ENCODE data around the gene OR2A2.

DNA sequence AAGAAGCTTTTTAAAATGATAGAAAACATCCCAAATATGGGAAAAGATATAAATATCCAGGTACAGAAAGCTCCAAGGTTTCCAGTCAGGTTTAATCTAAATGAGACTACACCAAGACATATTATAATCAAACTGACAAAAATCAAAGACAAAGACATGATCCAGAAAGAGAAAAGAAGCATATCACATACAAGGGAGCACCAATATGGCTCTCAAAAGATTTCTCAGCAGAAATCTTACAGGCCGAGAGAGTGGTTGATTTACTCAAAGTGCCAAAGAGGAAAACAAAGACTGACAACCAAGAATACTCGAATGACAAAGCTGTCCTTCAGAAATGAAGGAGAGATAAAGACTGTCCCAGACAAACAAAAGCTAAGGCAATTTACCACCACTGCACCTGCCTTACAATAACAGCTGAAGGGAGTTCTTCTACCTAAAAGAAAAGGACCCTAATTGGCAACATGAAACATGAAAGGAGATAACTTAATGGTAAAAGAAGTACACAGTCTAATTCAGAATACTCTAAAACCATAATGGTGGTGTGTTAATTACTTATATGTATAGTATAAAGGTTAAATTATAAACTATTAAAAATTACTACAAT lies 38.9 kb downstream of the OR2A2 start:
- TF ChIP-seq, protein P1, sequence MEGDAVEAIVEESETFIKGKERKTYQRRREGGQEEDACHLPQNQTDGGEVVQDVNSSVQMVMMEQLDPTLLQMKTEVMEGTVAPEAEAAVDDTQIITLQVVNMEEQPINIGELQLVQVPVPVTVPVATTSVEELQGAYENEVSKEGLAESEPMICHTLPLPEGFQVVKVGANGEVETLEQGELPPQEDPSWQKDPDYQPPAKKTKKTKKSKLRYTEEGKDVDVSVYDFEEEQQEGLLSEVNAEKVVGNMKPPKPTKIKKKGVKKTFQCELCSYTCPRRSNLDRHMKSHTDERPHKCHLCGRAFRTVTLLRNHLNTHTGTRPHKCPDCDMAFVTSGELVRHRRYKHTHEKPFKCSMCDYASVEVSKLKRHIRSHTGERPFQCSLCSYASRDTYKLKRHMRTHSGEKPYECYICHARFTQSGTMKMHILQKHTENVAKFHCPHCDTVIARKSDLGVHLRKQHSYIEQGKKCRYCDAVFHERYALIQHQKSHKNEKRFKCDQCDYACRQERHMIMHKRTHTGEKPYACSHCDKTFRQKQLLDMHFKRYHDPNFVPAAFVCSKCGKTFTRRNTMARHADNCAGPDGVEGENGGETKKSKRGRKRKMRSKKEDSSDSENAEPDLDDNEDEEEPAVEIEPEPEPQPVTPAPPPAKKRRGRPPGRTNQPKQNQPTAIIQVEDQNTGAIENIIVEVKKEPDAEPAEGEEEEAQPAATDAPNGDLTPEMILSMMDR (IDR thresholded peaks at IDR 0.05), result no peak
- TF ChIP-seq EZH2 (IDR thresholded peaks at IDR 0.05; ENCODE audit: borderline replicate concordance, insufficient read depth, low read depth, low read length, poor library complexity, severe bottlenecking), result no peak
